ENCODE data around the gene SEPTIN10.

Gene SEPTIN10

DNA sequence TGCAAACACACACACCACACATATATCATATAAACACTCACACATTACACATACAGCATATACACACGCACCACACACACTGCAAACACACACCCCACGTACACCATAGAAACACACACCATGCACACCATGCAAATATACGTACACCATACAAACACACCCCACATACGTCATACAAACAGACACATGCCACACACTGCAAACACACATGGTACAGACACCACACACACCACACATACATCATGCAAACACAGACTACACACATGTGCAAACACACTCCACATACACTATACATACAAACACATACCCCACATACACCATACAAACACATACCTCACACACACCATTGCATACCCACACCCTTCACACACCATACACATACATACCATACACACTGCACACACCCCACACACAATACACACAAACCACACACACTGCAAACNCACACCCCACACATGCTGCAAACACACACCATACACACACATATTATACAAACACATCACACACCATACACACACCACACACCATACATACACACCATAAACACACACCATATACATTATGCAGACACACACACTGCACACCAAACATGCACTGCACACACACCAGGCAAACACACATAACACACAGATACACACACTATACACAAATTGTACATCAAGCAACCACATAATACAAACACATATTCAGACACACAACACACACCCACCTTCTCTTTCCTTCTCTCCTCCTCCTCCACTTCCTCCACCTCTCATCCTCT lies 120.4 kb downstream of the SEPTIN10 start:
- TF ChIP-seq RARB (CRISPR knock-in tag; IDR thresholded peaks at IDR 0.05) = no peak
- ATAC-seq = no peak
